GM23338 (cell line): ENCODE results near the gene CCNI2. TPM values are rescaled to one million over a fixed set of nuclear protein-coding genes. Genes with fewer than 3 reads are reported as not detected.
A peak's percentile ranks its signal among the peaks of the same experiment; 100 is the strongest.

Experiments used
- ATAC-seq: fragments of 200-7000 bp; cut with Tn5 transposase; 3 replicates; pipeline ENCODE4 v1.9.1; 2020
- DNase-seq: peaks from one replicate; pipeline ENCODE4 v3.0.0-alpha.2; 2015; ENCODE audit warnings: low spot score
- H2AFZ ChIP-seq: fragments of 200-600 bp; sonication (generic); 2 replicates; pipeline ENCODE4 v1.8.0; 2016; ENCODE audit warnings: antibody characterized with exemption, mild to moderate bottlenecking, moderate library complexity
- H3F3A ChIP-seq: fragments of 200-600 bp; sonication (generic); replicated peaks from 2 replicates; pipeline ENCODE4 v1.8.0; 2017; ENCODE audit warnings: antibody characterized with exemption, mixed run types, low read depth
- H3K27ac ChIP-seq: fragments of 200-600 bp; sonication (generic); 2 replicates; pipeline ENCODE4 v1.6.1; 2016; ENCODE audit warnings: low read depth
- H3K27me3 ChIP-seq: fragments of 200-600 bp; sonication (generic); 2 replicates; pipeline ENCODE4 v1.8.0; 2016; ENCODE audit warnings: mild to moderate bottlenecking, mixed run types, moderate library complexity; ENCODE audit not compliant: insufficient read depth
- H3K36me3 ChIP-seq: fragments of 200-600 bp; sonication (generic); 2 replicates; pipeline ENCODE4 v1.8.0; 2016; ENCODE audit warnings: mild to moderate bottlenecking; ENCODE audit not compliant: insufficient read depth
- H3K4me1 ChIP-seq: fragments of 200-600 bp; sonication (generic); 2 replicates; pipeline ENCODE4 v1.8.0; 2016; ENCODE audit warnings: mild to moderate bottlenecking, moderate library complexity; ENCODE audit not compliant: insufficient read depth
- H3K4me2 ChIP-seq: fragments of 200-600 bp; sonication (generic); 2 replicates; pipeline ENCODE4 v1.7.1; 2017; ENCODE audit warnings: mixed run types
- H3K4me3 ChIP-seq: fragments of 200-600 bp; sonication (generic); 2 replicates; pipeline ENCODE4 v1.6.1; 2016; ENCODE audit warnings: mixed run types
- H3K79me2 ChIP-seq: fragments of 200-600 bp; sonication (generic); replicated peaks from 2 replicates; pipeline ENCODE4 v1.8.0; 2017; ENCODE audit warnings: mild to moderate bottlenecking; ENCODE audit not compliant: insufficient read depth
- H3K9me2 ChIP-seq: fragments of 200-600 bp; sonication (generic); 2 replicates; pipeline ENCODE4 v1.8.0; 2017; ENCODE audit not compliant: insufficient read depth
- H4K20me1 ChIP-seq: fragments of 200-600 bp; sonication (generic); replicated peaks from 2 replicates; pipeline ENCODE4 v1.8.0; 2017; ENCODE audit warnings: mild to moderate bottlenecking; ENCODE audit not compliant: insufficient read depth
- H3K27ac Mint-ChIP-seq: 2 replicates; pipeline ENCODE4 v1.8.0; 2020; ENCODE audit warnings: inconsistent platforms, mild to moderate bottlenecking, moderate library complexity, mixed read lengths
- H3K27me3 Mint-ChIP-seq: 3 replicates; pipeline ENCODE4 v1.8.0; 2022; ENCODE audit warnings: low read depth, mild to moderate bottlenecking, moderate library complexity, mixed read lengths, inconsistent platforms; ENCODE audit not compliant: insufficient read depth, poor library complexity
- H3K36me3 Mint-ChIP-seq: 3 replicates; pipeline ENCODE4 v1.8.0; 2021; ENCODE audit warnings: low read depth, mild to moderate bottlenecking, inconsistent platforms, moderate library complexity, mixed read lengths
- H3K4me1 Mint-ChIP-seq: 3 replicates; pipeline ENCODE4 v1.8.0; 2020; ENCODE audit warnings: mild to moderate bottlenecking, inconsistent platforms, mixed read lengths
- H3K4me3 Mint-ChIP-seq: 3 replicates; pipeline ENCODE4 v1.8.0; 2021; ENCODE audit warnings: moderate library complexity, mild to moderate bottlenecking, inconsistent platforms, mixed read lengths
- H3K9me3 Mint-ChIP-seq: 3 replicates; pipeline ENCODE4 v1.8.0; 2020; ENCODE audit warnings: moderate library complexity, mild to moderate bottlenecking, inconsistent platforms, mixed read lengths
- CREB1 ChIP-seq: fragments of 250-450 bp; sonication (Bioruptor Pico); IDR thresholded peaks from 2 replicates; pipeline ENCODE4 v1.5.0; 2020; ENCODE audit warnings: low read depth, mild to moderate bottlenecking, moderate library complexity
- EZH2 ChIP-seq: fragments of 200-600 bp; sonication (generic); IDR thresholded peaks from one replicate; pipeline ENCODE4 v1.8.0; 2017; ENCODE audit warnings: antibody characterized with exemption, mild to moderate bottlenecking, low read depth; ENCODE audit not compliant: unreplicated experiment
- EZH2phosphoT487 ChIP-seq: fragments of 200-600 bp; sonication (generic); IDR thresholded peaks from one replicate; pipeline ENCODE4 v1.8.1; 2018; ENCODE audit warnings: antibody characterized with exemption; ENCODE audit not compliant: unreplicated experiment
- JUNB ChIP-seq: IDR thresholded peaks from one replicate; pipeline ENCODE4 v1.6.1; 2016; ENCODE audit warnings: antibody characterized with exemption; ENCODE audit not compliant: unreplicated experiment
- NANOG ChIP-seq: IDR thresholded peaks from 2 replicates; pipeline ENCODE4 v1.6.1; 2016; ENCODE audit warnings: antibody characterized with exemption, borderline replicate concordance
- POLR2AphosphoS5 ChIP-seq: IDR thresholded peaks from 2 replicates; pipeline ENCODE4 v1.6.1; 2016; ENCODE audit warnings: antibody characterized with exemption, low read depth
- STAT1 ChIP-seq: IDR thresholded peaks from one replicate; pipeline ENCODE4 v1.6.1; 2016; ENCODE audit warnings: antibody characterized with exemption; ENCODE audit not compliant: unreplicated experiment
- ZNF114 ChIP-seq: fragments of 250-450 bp; sonication (Bioruptor Pico); IDR thresholded peaks from 2 replicates; pipeline ENCODE4 v1.5.0; 2020; ENCODE audit warnings: mild to moderate bottlenecking, moderate library complexity
- ZNF331 ChIP-seq: fragments of 250-450 bp; sonication (Bioruptor Pico); IDR thresholded peaks from 2 replicates; pipeline ENCODE4 v1.5.0; 2020; ENCODE audit warnings: low read depth, mild to moderate bottlenecking, moderate library complexity
- polyA plus RNA-seq: library from polyadenylated mRNA; unstranded; fragments of >200 nt; fragmentation: Nextera tagmentation; extraction: Ambion mirVana; gene quantifications from 2 replicates; pipeline ENCODE4 v1.2.1, GENCODE V29; 2016
- total RNA-seq: library from RNA; depleted of rRNA; stranded (reverse); fragments of >200 nt; shearing (Covaris generic); gene quantifications from 2 replicates; pipeline ENCODE4 v1.2.3, GENCODE V29; 2014
- TF ChIP-seq, protein P1 (sequence below), 2 experiments: fragments of 200-600 bp in 1 of 2; sonication (generic) in 1 of 2; conservative IDR thresholded peaks; 2 replicates each; pipeline versions ENCODE4 v1.5.1 to v1.6.1; 2016 to 2017; ENCODE audit warnings: antibody characterized with exemption in 2 of 2, low read depth in 2 of 2, mild to moderate bottlenecking in 2 of 2, moderate library complexity in 1 of 2
- TF ChIP-seq, protein P2 (sequence below): IDR thresholded peaks from 2 replicates; pipeline ENCODE4 v1.6.1; 2016; ENCODE audit warnings: antibody characterized with exemption
- TF ChIP-seq, protein P3 (sequence below): fragments of 250-450 bp; sonication (Bioruptor Pico); IDR thresholded peaks from 2 replicates; pipeline ENCODE4 v1.5.0; 2020; ENCODE audit warnings: mild to moderate bottlenecking, moderate library complexity
- TF ChIP-seq, protein P4 (sequence below): IDR thresholded peaks from one replicate; pipeline ENCODE4 v1.6.1; 2018; ENCODE audit warnings: antibody characterized with exemption; ENCODE audit not compliant: unreplicated experiment

CCNI2 gene
- total and polyA plus RNA-seq, 2 experiments from 2014 or later: 0.55 to 2.5 TPM

DNA sequence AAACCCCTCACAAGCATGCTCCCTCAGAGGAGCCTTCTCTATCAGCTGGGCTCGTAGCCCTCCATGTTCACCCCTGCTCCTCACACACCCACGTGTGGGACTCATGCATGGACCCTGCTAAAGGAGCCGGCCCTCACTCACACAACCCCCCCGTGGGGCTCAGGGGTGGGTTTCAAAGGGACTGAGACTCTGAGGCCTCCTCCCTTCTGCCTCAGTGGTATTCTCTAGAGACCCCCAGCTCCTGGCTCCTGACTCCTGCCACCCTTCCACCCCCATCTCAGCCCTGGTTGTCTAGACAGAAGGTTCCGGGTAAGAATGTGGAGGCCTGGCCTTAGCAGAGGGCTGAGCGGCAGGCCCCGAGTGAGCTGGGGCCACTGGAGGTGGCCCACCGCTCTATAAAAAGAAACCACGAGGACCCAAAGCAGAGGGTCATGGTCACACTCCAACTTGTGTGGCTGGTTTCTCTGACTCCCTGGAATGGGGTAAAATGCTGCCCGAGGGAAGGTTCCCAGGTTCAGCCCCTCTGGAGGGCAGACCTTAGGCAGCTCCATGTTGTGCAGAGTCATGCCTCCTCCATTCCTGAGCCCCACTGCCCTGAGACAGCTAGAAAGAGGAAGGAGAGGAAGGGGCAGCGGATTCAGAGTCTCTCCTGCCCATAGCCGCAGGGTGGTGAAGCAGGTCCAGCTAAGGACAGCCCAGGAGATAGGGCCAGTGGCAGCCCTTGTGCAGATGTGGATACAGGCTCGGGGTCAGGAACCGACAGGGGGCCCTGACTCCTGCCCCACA lies 19.0 kb downstream of the CCNI2 start:
- Histone ChIP-seq H2AFZ (no peak overlapping the region), H3K79me2 (0 out of 2 replicates have a peak, but pooled peaks cover 4% of the 10 kb centered on the region), H3K4me1 (peaks cover 3% of the 10 kb centered on the region; the same call in 1 of the 2 replicates), H3K36me3 (no peaks in the 10 kb centered on the region), H3K4me3 (no peak overlapping the region), H3K27ac (no peak overlapping the region), H3K27me3 (no peaks in the 10 kb centered on the region), H3K4me2 (no peak overlapping the region), H3F3A (no peaks in the 10 kb centered on the region), H3K9me2 (no peaks in the 10 kb centered on the region; the same call in 1 of the 2 replicates), H4K20me1 (no peaks in the 10 kb centered on the region)
- no peak overlapping the region for H3K4me3 Mint-ChIP-seq
- ATAC-seq: no peak
- peaks cover 15% of the 10 kb centered on the region; the same call in 1 of the 3 replicates for H3K36me3 Mint-ChIP-seq
- H3K27me3 Mint-ChIP-seq: peaks cover 10% of the 10 kb centered on the region
- TF ChIP-seq, protein P1, sequence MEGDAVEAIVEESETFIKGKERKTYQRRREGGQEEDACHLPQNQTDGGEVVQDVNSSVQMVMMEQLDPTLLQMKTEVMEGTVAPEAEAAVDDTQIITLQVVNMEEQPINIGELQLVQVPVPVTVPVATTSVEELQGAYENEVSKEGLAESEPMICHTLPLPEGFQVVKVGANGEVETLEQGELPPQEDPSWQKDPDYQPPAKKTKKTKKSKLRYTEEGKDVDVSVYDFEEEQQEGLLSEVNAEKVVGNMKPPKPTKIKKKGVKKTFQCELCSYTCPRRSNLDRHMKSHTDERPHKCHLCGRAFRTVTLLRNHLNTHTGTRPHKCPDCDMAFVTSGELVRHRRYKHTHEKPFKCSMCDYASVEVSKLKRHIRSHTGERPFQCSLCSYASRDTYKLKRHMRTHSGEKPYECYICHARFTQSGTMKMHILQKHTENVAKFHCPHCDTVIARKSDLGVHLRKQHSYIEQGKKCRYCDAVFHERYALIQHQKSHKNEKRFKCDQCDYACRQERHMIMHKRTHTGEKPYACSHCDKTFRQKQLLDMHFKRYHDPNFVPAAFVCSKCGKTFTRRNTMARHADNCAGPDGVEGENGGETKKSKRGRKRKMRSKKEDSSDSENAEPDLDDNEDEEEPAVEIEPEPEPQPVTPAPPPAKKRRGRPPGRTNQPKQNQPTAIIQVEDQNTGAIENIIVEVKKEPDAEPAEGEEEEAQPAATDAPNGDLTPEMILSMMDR (conservative IDR thresholded peaks at IDR 0.05; ENCODE audit: low read depth in 2 of 2): no peak
- TF ChIP-seq CREB1 (CRISPR knock-in tag) (no peak), POLR2AphosphoS5 (no peak), STAT1 (no peak), ZNF331 (CRISPR knock-in tag) (no peak), EZH2 (no peak), ZNF114 (CRISPR knock-in tag) (no peak), NANOG (no peak), JUNB (no peak), EZH2phosphoT487 (no peak)
- TF ChIP-seq, protein P2, sequence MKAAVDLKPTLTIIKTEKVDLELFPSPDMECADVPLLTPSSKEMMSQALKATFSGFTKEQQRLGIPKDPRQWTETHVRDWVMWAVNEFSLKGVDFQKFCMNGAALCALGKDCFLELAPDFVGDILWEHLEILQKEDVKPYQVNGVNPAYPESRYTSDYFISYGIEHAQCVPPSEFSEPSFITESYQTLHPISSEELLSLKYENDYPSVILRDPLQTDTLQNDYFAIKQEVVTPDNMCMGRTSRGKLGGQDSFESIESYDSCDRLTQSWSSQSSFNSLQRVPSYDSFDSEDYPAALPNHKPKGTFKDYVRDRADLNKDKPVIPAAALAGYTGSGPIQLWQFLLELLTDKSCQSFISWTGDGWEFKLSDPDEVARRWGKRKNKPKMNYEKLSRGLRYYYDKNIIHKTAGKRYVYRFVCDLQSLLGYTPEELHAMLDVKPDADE: no peak
- TF ChIP-seq, protein P3, sequence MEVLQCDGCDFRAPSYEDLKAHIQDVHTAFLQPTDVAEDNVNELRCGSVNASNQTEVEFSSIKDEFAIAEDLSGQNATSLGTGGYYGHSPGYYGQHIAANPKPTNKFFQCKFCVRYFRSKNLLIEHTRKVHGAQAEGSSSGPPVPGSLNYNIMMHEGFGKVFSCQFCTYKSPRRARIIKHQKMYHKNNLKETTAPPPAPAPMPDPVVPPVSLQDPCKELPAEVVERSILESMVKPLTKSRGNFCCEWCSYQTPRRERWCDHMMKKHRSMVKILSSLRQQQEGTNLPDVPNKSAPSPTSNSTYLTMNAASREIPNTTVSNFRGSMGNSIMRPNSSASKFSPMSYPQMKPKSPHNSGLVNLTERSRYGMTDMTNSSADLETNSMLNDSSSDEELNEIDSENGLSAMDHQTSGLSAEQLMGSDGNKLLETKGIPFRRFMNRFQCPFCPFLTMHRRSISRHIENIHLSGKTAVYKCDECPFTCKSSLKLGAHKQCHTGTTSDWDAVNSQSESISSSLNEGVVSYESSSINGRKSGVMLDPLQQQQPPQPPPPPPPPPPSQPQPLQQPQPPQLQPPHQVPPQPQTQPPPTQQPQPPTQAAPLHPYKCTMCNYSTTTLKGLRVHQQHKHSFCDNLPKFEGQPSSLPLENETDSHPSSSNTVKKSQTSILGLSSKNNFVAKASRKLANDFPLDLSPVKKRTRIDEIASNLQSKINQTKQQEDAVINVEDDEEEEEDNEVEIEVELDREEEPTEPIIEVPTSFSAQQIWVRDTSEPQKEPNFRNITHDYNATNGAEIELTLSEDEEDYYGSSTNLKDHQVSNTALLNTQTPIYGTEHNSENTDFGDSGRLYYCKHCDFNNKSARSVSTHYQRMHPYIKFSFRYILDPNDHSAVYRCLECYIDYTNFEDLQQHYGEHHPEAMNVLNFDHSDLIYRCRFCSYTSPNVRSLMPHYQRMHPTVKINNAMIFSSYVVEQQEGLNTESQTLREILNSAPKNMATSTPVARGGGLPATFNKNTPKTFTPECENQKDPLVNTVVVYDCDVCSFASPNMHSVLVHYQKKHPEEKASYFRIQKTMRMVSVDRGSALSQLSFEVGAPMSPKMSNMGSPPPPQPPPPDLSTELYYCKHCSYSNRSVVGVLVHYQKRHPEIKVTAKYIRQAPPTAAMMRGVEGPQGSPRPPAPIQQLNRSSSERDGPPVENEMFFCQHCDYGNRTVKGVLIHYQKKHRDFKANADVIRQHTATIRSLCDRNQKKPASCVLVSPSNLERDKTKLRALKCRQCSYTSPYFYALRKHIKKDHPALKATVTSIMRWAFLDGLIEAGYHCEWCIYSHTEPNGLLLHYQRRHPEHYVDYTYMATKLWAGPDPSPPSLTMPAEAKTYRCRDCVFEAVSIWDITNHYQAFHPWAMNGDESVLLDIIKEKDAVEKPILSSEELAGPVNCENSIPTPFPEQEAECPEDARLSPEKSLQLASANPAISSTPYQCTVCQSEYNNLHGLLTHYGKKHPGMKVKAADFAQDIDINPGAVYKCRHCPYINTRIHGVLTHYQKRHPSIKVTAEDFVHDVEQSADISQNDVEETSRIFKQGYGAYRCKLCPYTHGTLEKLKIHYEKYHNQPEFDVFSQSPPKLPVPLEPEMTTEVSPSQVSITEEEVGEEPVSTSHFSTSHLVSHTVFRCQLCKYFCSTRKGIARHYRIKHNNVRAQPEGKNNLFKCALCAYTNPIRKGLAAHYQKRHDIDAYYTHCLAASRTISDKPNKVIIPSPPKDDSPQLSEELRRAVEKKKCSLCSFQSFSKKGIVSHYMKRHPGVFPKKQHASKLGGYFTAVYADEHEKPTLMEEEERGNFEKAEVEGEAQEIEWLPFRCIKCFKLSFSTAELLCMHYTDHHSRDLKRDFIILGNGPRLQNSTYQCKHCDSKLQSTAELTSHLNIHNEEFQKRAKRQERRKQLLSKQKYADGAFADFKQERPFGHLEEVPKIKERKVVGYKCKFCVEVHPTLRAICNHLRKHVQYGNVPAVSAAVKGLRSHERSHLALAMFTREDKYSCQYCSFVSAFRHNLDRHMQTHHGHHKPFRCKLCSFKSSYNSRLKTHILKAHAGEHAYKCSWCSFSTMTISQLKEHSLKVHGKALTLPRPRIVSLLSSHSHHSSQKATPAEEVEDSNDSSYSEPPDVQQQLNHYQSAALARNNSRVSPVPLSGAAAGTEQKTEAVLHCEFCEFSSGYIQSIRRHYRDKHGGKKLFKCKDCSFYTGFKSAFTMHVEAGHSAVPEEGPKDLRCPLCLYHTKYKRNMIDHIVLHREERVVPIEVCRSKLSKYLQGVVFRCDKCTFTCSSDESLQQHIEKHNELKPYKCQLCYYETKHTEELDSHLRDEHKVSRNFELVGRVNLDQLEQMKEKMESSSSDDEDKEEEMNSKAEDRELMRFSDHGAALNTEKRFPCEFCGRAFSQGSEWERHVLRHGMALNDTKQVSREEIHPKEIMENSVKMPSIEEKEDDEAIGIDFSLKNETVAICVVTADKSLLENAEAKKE (CRISPR knock-in tag): no peak
- TF ChIP-seq, protein P4, sequence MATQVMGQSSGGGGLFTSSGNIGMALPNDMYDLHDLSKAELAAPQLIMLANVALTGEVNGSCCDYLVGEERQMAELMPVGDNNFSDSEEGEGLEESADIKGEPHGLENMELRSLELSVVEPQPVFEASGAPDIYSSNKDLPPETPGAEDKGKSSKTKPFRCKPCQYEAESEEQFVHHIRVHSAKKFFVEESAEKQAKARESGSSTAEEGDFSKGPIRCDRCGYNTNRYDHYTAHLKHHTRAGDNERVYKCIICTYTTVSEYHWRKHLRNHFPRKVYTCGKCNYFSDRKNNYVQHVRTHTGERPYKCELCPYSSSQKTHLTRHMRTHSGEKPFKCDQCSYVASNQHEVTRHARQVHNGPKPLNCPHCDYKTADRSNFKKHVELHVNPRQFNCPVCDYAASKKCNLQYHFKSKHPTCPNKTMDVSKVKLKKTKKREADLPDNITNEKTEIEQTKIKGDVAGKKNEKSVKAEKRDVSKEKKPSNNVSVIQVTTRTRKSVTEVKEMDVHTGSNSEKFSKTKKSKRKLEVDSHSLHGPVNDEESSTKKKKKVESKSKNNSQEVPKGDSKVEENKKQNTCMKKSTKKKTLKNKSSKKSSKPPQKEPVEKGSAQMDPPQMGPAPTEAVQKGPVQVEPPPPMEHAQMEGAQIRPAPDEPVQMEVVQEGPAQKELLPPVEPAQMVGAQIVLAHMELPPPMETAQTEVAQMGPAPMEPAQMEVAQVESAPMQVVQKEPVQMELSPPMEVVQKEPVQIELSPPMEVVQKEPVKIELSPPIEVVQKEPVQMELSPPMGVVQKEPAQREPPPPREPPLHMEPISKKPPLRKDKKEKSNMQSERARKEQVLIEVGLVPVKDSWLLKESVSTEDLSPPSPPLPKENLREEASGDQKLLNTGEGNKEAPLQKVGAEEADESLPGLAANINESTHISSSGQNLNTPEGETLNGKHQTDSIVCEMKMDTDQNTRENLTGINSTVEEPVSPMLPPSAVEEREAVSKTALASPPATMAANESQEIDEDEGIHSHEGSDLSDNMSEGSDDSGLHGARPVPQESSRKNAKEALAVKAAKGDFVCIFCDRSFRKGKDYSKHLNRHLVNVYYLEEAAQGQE: no peak
- no peak for DNase-seq
- H3K9me3 Mint-ChIP-seq: no peaks in the 10 kb centered on the region
- H3K27ac Mint-ChIP-seq: peak overlapping the region; percentile 67; the same call in 1 of the 2 replicates
- H3K4me1 Mint-ChIP-seq: peaks cover 5% of the 10 kb centered on the region; the same call in 2 of the 3 replicates
